Neural cell (in vitro differentiated cells): ENCODE measurements around the gene NCAPD3.

Experiments
- CTCF ChIP-seq: fragments of 450-650 bp; IDR thresholded peaks from 2 replicates; pipeline ENCODE4 v1.5.1; 2014; ENCODE audit warnings: antibody characterized with exemption, mild to moderate bottlenecking, moderate library complexity; ENCODE audit not compliant: poor library complexity, severe bottlenecking
- EP300 ChIP-seq: fragments of 450-650 bp; conservative IDR thresholded peaks from 2 replicates; pipeline ENCODE4 v1.6.1; 2014; ENCODE audit warnings: antibody characterized with exemption, mild to moderate bottlenecking, moderate library complexity; ENCODE audit not compliant: poor library complexity, severe bottlenecking

DNA sequence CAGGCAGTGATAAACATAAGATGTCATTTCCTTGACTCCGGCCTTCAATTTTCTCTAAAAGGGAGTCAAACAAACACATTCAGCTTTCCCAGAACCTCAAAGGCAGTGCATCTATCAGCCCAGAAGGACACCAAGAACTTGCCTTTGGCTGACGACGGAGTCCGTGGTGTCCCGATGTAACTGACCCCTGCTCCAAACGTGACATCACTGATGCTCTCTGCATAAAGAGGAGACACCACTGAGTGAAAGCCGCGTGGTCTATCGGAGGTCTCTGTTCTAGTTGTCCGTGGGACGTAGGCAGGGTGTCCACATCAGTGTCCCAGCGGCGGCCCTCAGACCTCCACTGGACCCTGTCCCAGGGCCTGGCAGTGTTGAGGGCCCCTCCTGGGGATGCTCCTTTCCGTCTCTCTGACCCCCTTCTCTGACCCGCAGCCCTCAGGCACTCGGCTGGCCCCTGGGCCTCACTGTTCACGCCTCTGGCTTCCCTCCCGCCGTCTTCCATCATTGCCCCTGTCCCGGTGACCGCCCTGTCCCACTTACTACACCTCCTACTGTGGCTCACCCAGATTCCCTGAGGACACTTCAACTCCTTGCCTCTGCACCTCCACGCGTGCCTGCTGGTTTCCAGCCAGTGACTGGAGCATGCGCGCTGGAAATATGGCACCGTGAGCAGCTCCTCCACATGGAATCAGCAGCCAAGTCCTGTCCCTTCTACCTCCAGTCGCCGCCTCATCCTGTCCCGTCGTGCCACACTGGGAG is 70.4 kb downstream of the NCAPD3 start:
- TF ChIP-seq CTCF (no peak), EP300 (no peak)
